ENCODE measurements around the gene STPG4. TPM values are rescaled to one million over a fixed set of nuclear protein-coding genes. Genes with fewer than 3 reads are reported as not detected.

Gene STPG4
- total and polyA plus RNA-seq, 2 of the 8 experiments (the other 6 are each of a cell fraction or from before 2014, with no cell fraction given): 0.28 TPM; not detected in 1

DNA sequence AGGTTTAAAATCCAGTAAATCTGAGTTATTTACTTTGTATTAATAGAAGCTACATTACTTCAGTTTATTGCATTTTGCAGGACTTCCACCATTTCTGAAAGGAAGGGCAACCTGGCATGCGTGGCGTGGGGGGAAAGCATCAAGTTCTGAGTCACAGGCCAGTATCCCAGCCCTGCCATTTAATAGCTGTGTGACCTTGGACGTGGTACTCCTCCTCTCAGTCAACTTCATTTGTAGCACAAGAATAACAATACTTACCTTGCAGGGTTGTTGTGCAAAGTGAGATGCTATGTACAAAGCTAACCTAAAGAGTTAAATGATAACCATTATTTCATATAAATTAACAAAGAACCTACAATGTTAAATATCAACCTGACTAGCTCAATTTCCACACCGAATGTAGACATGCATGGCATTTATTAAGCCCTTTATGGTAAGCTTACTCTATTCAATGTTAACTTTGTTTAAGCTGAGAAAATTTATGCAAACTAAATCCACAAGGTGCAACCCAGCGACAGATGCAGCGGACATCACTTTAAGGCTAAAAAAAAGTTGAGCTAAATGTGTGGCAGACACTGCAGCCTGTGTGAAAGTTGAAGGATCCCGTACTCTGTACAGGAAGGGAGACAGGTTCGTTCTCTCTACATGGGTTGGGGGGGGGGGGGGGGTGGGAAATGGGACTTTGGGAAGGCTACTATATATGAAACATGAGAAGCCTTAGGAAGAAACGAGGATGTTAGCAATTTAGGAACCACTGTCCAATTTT lies 17.2 kb upstream of the STPG4 start (continued):
- no peak for TF ChIP-seq POU5F1 (IDR thresholded peaks at IDR 0.05; ENCODE audit: low read depth, low read length)
- TF ChIP-seq ATF3 (IDR thresholded peaks at IDR 0.05; ENCODE audit: insufficient read depth, low read depth, low read length): no peak
- no peak; the same call in 1 of the 2 replicates for TF ChIP-seq POLR2AphosphoS5 (IDR thresholded peaks at IDR 0.05; ENCODE audit: low read depth, low read length)
- TF ChIP-seq, protein P1, sequence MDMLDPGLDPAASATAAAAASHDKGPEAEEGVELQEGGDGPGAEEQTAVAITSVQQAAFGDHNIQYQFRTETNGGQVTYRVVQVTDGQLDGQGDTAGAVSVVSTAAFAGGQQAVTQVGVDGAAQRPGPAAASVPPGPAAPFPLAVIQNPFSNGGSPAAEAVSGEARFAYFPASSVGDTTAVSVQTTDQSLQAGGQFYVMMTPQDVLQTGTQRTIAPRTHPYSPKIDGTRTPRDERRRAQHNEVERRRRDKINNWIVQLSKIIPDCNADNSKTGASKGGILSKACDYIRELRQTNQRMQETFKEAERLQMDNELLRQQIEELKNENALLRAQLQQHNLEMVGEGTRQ (IDR thresholded peaks at IDR 0.05; ENCODE audit: low read length): no peak
- TF ChIP-seq FOSL1 (IDR thresholded peaks at IDR 0.05; ENCODE audit: insufficient read depth, low read depth, low read length): no peak
- TF ChIP-seq SP1 (IDR thresholded peaks at IDR 0.05; ENCODE audit: low read depth, low read length): no peak
- no peak for TF ChIP-seq TAF7 (optimal IDR thresholded peaks at IDR 0.05; ENCODE audit: borderline replicate concordance, low read depth, low read length)
- no peak for TF ChIP-seq TAF1 (IDR thresholded peaks at IDR 0.05; ENCODE audit: low read depth, low read length)

Data from H1 (cell line).